HEK293T (cell line): ENCODE results near the gene IER5L.
"Not testable (repeated sequence)": the region's sequence is repeated elsewhere in the genome, so short reads cannot be mapped to it uniquely, and the experiment has no call there.

ENCODE experiments used
- CTCF ChIA-PET: fragments of 350-600 bp; formaldehyde crosslinking; extraction: SDS; loops from one replicate; lab custom pipeline; 2021; ENCODE audit warnings: antibody characterized with exemption, inconsistent platforms; lab: Yijun Ruan, JAX
- POLR2A ChIA-PET: fragments of 350-600 bp; formaldehyde crosslinking; extraction: SDS; loops from one replicate; lab custom pipeline; 2020; ENCODE audit warnings: antibody characterized with exemption, inconsistent platforms; lab: Yijun Ruan, JAX
- DNase-seq: peaks from one replicate; pipeline ENCODE4 v3.0.0; 2012; ENCODE audit warnings: mixed read lengths; ENCODE audit errors: extremely low spot score
- ARNT ChIP-seq: fragments of 450-650 bp; IDR thresholded peaks from 2 replicates; pipeline ENCODE4 v1.6.1; 2017; ENCODE audit warnings: mild to moderate bottlenecking
- BHLHE40 ChIP-seq: fragments of 450-650 bp; IDR thresholded peaks from 2 replicates; pipeline ENCODE4 v1.6.1; 2016; ENCODE audit warnings: mild to moderate bottlenecking, moderate library complexity, borderline replicate concordance
- CTBP1 ChIP-seq: fragments of 450-650 bp; IDR thresholded peaks from 2 replicates; pipeline ENCODE4 v1.6.1; 2016; ENCODE audit warnings: borderline replicate concordance
- ELF4 ChIP-seq: fragments of 450-650 bp; IDR thresholded peaks from 2 replicates; pipeline ENCODE4 v1.6.1; 2017; ENCODE audit warnings: antibody characterized with exemption
- FOXA1 ChIP-seq: fragments of 450-650 bp; IDR thresholded peaks from 2 replicates; pipeline ENCODE4 v1.6.1; 2016; ENCODE audit warnings: mild to moderate bottlenecking
- FOXK2 ChIP-seq: fragments of 450-650 bp; IDR thresholded peaks from 2 replicates; pipeline ENCODE4 v1.6.1; 2016; ENCODE audit warnings: mild to moderate bottlenecking
- FOXM1 ChIP-seq: fragments of 450-650 bp; IDR thresholded peaks from 2 replicates; pipeline ENCODE4 v1.6.1; 2017; ENCODE audit warnings: mild to moderate bottlenecking, borderline replicate concordance
- HDGF ChIP-seq: fragments of 450-650 bp; IDR thresholded peaks from 2 replicates; pipeline ENCODE4 v1.6.1; 2017; ENCODE audit warnings: antibody characterized with exemption, borderline replicate concordance
- L3MBTL2 ChIP-seq: fragments of 450-650 bp; conservative IDR thresholded peaks from 2 replicates; pipeline ENCODE4 v1.6.1; 2016; ENCODE audit warnings: mild to moderate bottlenecking
- LEF1 ChIP-seq: fragments of 450-650 bp; IDR thresholded peaks from 2 replicates; pipeline ENCODE4 v1.6.1; 2017; ENCODE audit warnings: mild to moderate bottlenecking, borderline replicate concordance
- NFRKB ChIP-seq: fragments of 450-650 bp; IDR thresholded peaks from 2 replicates; pipeline ENCODE4 v1.6.1; 2016; ENCODE audit warnings: mild to moderate bottlenecking, moderate library complexity
- PKNOX1 ChIP-seq: fragments of 450-650 bp; IDR thresholded peaks from 2 replicates; pipeline ENCODE4 v1.6.1; 2016
- SP1 ChIP-seq: fragments of 450-650 bp; IDR thresholded peaks from 2 replicates; pipeline ENCODE4 v1.6.1; 2017
- SUZ12 ChIP-seq: fragments of 450-650 bp; IDR thresholded peaks from 2 replicates; pipeline ENCODE4 v1.6.1; 2016; ENCODE audit warnings: mild to moderate bottlenecking
- TARDBP ChIP-seq: fragments of 450-650 bp; IDR thresholded peaks from 2 replicates; pipeline ENCODE4 v1.6.1; 2016
- ZNF384 ChIP-seq: fragments of 450-650 bp; IDR thresholded peaks from 2 replicates; pipeline ENCODE4 v1.6.1; 2016

The IER5L gene

GRCh38 chr9:129170229-129170628 lies 7.8 kb downstream of the IER5L start:
- POLR2A ChIA-PET: interaction anchor here (1.1 kb wide), 1 partner anchor 313 kb away, joined by 3 read pairs; no protein-coding TSS in a partner anchor

GRCh38 chr9:129166623-129167557 lies 11.2 kb downstream of the IER5L start:
- POLR2A ChIA-PET: interaction anchor here (1.5 to 3.5 kb wide), 3 partner anchors 7 to 27 kb away, joined by 9 to 14 read pairs (median 13); partner anchors contain the start of gene IER5L
- peak; percentile 57 for DNase-seq
- TF ChIP-seq PKNOX1: no peak
- no peak for TF ChIP-seq NFRKB
- no peak for TF ChIP-seq BHLHE40
- TF ChIP-seq ARNT: no peak
- no peak for TF ChIP-seq ZNF384
- TF ChIP-seq FOXM1: no peak
- no peak for TF ChIP-seq SUZ12
- TF ChIP-seq CTBP1: no peak
- no peak for TF ChIP-seq L3MBTL2
- no peak for TF ChIP-seq FOXK2
- TF ChIP-seq FOXA1: no peak
- TF ChIP-seq LEF1: no peak
- CTCF ChIA-PET: interaction anchor here (0.9 to 1.6 kb wide), 4 partner anchors 8 to 35 kb away, joined by 3 to 10 read pairs (median 5); no protein-coding TSS in a partner anchor

More at GRCh38 chr9:129170229-129170628, 7.8 kb downstream of the IER5L start:
- DNase-seq: no peak
- CTCF ChIA-PET: interaction anchor here (1.2 kb wide), 1 partner anchor 27 kb away, joined by 4 read pairs; no protein-coding TSS in a partner anchor
- TF ChIP-seq LEF1 (no peak), ZNF384 (no peak), ARNT (no peak), TARDBP (no peak), NFRKB (no peak), SP1 (no peak), PKNOX1 (no peak), FOXK2 (no peak), BHLHE40 (no peak)

- ChIA-PET CTCF (interaction anchor here (1.4 kb wide), 1 partner anchor 22 kb away, joined by 5 read pairs; no protein-coding TSS in a partner anchor), POLR2A (interaction anchor here (1.5 to 3.5 kb wide), 2 partner anchors 9 to 13 kb away, joined by 5 to 14 read pairs; partner anchors contain the start of gene IER5L)
- no peak for TF ChIP-seq ZNF384
- TF ChIP-seq SUZ12: no peak
- no peak for TF ChIP-seq PKNOX1
- TF ChIP-seq L3MBTL2: no peak
- no peak for TF ChIP-seq FOXM1
- TF ChIP-seq LEF1: no peak
- no peak for TF ChIP-seq HDGF
- no peak for TF ChIP-seq TARDBP
- TF ChIP-seq SP1: no peak
- TF ChIP-seq FOXA1: no peak
- TF ChIP-seq ARNT: no peak
- TF ChIP-seq NFRKB: no peak
- no peak for TF ChIP-seq BHLHE40
- no peak for DNase-seq
These were observed 12.9 kb downstream of the IER5L start for GRCh38 chr9:129165198-129165597.

- no peak for DNase-seq
- POLR2A ChIA-PET: interaction anchor here (1.5 to 3.5 kb wide), 2 partner anchors 9 to 14 kb away, joined by 5 to 14 read pairs; partner anchors contain the start of gene IER5L
- no peak for TF ChIP-seq CTBP1
- TF ChIP-seq SUZ12: no peak
- TF ChIP-seq NFRKB: no peak
These were observed 13.7 kb downstream of the IER5L start for GRCh38 chr9:129164246-129164930.

GRCh38 chr9:129163753-129164152 lies 14.3 kb downstream of the IER5L start:
- DNase-seq: no peak
- TF ChIP-seq TARDBP (no peak), PKNOX1 (no peak), ZNF384 (no peak), NFRKB (no peak), SP1 (no peak), FOXM1 (no peak), ARNT (no peak), BHLHE40 (no peak), SUZ12 (no peak), HDGF (no peak), CTBP1 (no peak), FOXA1 (no peak), ELF4 (no peak)
- ChIA-PET POLR2A (interaction anchor here (1.5 to 3.5 kb wide), 2 partner anchors 10 to 14 kb away, joined by 5 to 14 read pairs; partner anchors contain the start of gene IER5L), CTCF (no interaction called here)

More at GRCh38 chr9:129164246-129164930, 13.7 kb downstream of the IER5L start:
- CTCF ChIA-PET: interaction anchor here (1.4 kb wide), 1 partner anchor 21 kb away, joined by 5 read pairs; no protein-coding TSS in a partner anchor

- POLR2A ChIA-PET: interaction anchor here (3.5 kb wide), 1 partner anchor 11 kb away, joined by 14 read pairs; no protein-coding TSS in a partner anchor
- CTCF ChIA-PET, DNase-seq: not testable (repeated sequence)
These were observed 14.8 kb downstream of the IER5L start for GRCh38 chr9:129163198-129163670.
